Thyroid gland (tissue), 4 donors: ENCODE data around the gene PLXNA4.

Source experiments
- CTCF ChIP-seq, 6 experiments: fragments of 200-600 bp in 3 of 6; fragments of 450-650 bp in 3 of 6; sonication (generic) in 3 of 6; IDR thresholded peaks; one replicate each; pipeline ENCODE4 v1.5.1; 2016 to 2019; ENCODE audit warnings: antibody characterized with exemption in 6 of 6, mild to moderate bottlenecking in 2 of 6, inconsistent platforms in 1 of 6, moderate library complexity in 1 of 6
- POLR2A ChIP-seq, 2 donors: fragments of 450-650 bp; IDR thresholded peaks; one replicate each; pipeline ENCODE4 v1.6.1; 2017; ENCODE audit warnings: antibody characterized with exemption in 2 of 2, mild to moderate bottlenecking in 2 of 2, moderate library complexity in 1 of 2

GRCh38 chr7:132571970-132572369 lies 4.3 kb downstream of the PLXNA4 start:
- TF ChIP-seq CTCF (IDR thresholded peaks at IDR 0.05) (no peak), POLR2A (IDR thresholded peaks at IDR 0.05) (no peak)
